ENCODE data around the gene RHBDD1.
"Not testable (repeated sequence)": the region's sequence is repeated elsewhere in the genome, so short reads cannot be mapped to it uniquely, and the experiment has no call there.

The RHBDD1 gene

DNA sequence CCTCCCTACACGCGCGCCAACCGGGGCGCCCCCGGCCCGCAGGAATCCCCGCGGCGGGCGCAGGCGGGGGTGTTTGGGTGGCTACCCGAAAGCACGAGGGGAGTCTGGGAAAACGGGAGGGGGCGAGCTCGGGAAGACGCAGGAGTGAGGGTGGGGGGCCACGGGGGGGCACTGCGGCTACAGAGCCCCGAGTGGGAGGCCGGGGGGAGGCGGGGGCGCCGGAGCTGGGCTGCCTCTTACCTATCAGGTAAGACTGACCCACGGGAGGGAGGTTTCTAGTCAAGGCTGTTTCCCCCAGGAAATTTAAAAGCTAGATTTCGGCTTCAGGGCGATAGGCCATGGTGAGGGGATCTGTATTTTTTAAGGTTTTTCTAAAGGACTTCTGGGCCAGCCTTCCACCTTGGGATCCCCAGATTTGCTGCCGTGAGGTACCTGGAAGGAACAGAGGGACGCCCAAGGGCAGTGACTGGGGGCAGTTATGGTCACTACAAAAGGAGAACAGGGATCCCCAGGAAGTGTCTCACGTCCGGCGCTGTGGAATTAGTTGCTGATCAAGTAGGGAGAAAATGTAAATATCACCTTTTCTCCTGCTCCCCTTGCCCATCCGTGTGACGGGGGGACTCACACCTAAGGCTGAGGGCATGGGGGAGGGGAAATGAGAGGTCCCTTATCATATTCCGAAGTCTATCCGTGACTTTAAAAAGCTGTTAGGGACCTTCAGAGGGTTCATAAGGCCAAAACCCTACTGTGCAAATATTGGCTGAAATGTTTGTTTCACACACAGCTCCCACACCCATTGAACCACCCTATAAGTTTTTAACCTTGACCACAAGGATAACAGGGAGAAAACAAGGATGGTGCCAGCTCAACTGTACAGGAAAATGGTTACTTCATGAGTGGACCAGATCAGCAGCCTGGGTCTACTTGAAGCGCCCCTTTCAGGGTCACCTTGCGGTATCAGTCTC, 35.6 kb upstream of the RHBDD1 start:
- DNase-seq, result peak; percentile 29

DNA sequence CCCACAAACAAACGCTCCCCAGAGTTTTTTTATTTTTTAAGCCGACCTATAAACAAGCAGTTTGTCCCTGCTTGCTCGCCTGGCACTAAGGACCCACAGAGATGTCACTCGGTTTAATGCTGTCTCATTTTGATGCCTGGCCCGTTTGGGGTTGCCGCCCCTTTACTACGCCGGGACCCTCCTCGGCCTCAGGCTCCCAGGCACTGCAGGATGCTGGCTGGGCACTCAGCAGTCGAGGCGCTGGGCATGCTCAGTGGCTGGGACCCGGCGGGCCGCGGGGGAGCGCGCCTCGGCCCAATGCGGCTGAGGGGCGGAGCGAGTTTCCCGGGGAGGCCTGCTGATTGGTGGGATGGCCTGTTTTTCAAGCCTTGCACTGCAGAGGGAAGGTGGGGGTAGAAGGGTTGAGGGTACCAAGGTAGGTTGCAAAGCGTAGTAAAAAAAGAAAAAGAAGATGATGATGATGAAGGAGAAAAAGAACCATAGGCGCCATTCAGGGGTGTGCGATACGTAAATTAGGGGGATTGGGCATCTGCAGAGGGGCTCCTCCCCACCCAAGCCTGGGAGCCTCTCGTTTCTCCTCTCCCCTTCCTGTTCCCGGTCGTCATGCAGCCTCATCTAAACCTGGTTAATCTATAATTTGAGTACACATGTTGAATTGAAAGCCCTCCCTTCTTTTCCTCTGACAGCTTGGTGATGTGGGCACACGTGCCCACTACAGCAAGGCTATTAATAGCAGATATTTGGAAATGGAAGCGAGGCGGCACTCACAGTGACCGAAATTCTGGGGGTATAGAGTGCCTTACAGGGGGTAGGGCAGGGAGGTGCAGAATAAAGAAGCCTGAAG, 34.7 kb upstream of the RHBDD1 start:
- peak; percentile 90 for DNase-seq

DNA sequence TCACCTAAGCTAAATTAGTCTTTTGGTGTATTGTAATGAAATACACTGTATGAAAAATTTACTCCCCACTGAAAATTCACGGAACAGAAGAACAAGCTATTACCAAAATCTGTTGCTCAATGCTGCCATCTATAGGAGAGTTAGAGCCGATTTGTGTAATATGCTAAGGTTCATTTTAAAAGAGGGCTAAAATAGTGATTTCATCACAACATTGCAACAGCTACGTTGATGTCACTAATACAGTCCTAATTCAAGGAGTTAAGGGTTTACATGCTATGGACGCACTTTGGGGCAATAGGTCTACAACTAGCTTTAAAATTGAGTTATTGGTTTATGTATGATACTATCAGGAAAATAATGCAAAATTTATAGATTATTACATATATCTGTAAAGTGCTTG, 33.3 kb upstream of the RHBDD1 start:
- no peak for DNase-seq

DNA sequence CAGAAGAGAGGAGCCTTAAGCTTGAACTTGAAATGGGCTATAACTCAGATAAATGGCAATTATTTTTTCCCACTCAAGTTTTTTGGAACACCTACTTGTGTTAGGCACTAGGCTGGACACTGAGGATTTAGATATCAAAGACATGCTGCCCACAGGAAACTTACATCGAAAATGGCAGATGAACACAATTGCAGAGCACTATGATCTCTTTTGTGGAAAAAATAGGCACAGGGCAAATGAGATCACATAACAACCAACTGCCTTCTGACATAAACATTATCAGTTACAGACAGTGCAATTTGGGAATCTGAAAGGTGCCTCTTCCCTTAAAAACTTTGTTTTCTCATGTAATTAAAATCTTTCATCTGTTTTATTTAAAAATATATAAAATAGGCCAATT, 32.4 kb upstream of the RHBDD1 start:
- no peak for DNase-seq

DNA sequence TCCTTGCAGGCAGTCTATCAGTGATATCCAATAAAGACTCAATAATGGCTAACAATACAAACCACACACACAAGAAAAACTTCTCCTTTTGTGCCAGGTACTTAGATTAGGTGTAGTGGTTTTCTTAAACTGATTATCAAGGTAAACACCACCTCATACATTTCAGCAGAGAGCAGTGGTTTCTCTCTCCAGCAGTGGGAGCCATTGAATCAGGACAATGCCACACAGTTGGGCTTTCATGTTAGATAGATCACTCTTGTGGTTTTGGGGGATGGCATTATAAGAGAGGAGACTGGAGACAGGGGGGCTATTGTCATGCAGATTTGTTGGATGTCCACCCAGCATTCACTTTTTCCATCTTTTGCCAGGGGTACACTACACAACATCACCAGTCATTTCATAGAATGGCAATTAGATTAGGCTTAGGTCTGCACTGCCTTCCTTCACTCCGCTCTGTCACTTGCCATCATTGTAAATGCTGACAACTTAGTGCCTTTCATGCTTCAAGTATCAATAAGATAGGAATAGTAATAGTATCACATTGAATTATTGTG, 22.6 kb upstream of the RHBDD1 start:
- no peak for DNase-seq

DNA sequence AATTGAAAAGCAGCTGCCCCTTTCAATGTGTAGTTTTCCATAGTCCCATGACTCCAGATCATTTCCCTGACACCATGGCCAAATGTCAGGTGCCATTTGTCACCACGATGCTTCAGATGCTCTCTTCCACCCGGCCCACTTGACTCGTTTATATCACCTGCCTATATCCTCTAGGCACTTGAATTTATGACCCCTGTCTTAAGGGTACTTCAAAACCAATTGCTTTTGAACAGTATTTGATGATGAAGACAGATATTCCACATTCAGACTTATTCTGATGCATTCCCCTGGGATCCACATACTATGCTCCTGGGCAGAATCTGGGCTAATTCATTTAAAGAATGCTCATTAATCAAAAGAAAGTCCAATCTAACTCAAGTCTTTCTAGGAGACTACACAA, 16.9 kb upstream of the RHBDD1 start:
- DNase-seq, result no peak

DNA sequence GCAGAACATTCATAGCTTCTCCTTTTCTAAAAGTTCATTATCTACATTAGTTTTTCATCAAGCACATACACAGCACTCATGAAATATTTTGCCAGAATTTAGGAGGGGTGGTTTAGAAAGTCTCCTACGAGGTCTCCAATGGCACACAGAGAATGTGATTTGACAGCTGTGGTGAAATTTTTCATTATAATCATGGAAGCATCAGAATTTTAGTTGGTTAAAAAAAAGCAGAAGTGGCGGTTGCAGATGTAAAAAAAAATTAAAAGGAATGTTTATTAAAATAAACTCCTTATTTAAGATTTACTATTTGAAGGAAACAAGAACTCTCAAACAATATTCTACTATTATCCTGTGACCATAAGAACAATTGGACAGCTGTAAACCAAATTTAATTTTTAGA, 10.8 kb upstream of the RHBDD1 start:
- no peak for DNase-seq

DNA sequence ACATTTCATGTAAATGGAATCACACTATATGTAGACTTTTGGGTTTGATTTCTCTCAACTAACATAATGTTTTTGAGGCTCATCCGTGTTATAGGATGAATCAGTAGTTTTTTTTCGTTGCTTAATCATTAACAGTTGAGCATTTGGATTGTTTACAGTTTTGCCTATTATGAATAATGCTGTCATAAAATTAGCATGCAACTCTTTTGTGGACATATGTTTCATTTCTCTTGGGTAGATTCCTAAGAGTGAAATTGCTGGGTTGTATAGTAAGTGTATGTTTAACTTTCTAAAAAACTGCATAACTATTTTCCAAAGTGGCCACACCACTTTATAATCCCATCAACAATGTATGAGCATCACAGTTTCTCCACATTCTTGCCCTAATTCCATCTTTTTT, 7.7 kb upstream of the RHBDD1 start:
- DNase-seq, result no peak

DNA sequence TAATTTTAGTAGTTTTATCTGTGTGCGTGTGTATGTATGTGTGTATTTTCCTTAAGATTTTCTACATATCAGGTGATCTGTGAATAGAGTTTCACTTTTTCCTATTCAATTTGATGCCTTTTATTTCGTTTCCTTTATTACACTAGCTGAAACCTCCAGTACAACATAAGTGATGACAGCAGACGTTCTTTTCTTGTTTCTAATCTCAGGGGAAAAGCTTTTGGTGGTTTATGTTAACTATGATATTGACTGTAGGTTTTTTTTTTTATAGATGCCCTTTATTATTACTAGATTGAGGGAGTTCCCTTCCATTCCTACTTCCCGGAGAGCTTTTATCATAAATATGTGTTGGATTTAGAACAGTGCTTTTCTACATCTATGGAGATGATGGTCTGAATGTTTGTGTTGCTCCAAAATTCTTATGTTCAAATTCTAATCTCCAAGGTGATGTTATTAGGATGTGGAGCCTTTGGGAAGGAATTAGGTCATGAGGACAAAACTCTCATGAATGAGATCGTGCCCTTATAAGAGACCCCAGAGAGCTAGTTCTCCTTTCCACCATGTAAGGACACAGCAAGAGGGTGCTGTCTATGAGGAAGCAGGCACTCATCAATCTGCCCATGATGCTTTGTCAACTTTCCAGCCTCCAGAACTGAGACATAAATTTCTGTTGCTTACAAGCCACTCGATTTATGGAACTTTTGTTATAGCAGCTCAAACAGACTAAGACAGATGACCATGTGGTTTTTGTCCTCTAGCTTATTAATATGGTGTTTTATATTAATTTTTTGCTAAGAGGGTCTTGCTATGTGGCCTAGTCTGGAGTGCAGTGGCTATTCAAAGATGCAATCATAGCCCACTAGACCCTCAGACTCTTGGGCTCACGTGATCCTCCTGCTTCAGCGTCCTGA, 5.9 kb upstream of the RHBDD1 start:
- no peak for DNase-seq

DNA sequence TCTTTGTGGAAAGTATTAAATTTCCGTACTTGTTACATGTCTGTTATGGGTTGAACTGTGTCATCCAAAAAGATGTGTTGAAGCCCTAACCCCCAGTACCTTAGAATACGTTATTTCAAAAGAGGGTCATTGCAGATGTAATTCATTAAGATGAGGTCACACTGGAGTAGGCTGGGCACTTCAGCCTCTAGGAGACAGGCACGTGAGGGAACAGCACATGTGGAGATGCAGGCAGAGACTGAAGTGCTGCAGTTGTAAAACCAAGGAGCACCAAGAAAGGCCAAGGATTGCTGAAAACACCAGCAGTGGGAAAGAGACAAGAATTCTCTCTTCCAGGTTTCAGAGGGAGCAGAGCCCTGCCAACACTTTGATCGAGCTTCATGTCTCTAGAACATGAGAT, 4.6 kb upstream of the RHBDD1 start:
- DNase-seq, result no peak

DNA sequence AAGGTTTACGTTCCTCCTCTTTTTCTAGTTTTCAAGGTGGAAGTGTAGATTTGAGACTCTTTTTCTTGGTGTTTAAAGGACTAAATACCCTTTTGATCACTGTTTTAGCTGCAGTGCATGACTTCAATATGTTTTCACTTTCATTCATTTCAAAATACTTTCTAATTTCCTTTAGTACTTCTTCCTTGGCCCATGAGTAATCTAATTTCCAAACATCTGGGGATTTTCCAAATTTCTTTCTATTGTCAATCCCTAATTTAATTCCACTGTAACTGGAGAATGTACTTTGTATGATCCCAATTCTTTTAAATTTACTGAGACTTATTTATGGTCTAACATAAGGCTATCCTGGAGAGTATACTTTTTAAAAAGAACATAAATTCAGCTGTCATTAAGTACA, 3.8 kb upstream of the RHBDD1 start:
- DNase-seq, result no peak

DNA sequence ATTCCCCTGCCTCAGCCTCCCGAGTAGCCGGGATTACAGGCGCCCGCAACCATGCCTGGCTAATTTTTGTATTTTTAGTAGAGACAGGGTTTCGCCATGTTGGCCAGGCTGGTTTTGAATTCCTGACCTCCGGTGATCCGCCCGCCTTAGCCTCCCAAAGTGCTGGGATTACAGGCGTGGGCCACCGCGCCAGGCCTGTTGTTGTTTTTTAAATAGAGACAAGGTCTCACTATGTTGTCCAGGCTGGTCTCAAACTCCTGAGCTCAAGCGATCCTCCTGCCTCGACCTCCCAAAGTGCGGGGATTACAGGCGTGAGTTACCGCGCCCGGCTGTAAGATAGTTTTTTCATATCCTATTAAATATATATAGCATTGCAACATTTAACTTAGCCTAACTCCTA, 974 bp upstream of the RHBDD1 start:
- not testable (repeated sequence) for DNase-seq

DNA sequence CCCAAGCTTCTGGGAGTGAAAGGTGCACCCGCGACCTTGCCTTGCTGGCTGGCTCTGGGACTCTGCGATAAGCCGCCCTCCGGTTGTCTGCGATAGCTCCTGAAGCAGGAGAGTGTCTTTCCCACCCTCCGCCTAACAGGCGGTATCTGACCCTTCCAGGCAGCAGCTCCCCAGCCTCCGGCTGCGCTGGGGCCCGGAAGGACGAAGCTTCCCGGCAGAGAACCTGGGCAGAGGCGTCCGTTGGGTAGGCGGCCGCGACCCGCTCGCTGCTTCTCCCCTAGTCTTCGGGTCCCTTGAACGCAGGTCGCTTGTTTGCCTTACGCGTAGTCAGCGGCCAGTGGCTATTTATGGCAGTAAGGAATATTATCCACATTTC, 446 bp upstream of the RHBDD1 start:
- DNase-seq, result no peak

DNA sequence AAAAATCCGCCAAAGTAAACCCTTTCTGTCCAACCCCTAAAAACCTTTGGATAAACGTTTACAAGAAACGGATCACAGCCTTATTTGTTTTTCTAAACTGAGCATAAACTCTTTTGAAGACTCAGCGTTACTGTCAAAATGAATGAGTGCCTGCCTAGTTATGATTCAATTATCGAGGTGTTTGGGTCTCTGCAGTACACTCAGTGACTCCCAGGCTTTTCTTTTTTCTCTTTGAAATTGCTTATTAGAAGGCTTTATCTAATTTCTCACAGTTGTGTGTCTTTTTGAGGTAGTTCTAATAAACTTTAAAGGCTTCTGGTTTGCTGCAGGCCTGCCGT, 663 bp downstream of the RHBDD1 start:
- no peak for DNase-seq

DNA sequence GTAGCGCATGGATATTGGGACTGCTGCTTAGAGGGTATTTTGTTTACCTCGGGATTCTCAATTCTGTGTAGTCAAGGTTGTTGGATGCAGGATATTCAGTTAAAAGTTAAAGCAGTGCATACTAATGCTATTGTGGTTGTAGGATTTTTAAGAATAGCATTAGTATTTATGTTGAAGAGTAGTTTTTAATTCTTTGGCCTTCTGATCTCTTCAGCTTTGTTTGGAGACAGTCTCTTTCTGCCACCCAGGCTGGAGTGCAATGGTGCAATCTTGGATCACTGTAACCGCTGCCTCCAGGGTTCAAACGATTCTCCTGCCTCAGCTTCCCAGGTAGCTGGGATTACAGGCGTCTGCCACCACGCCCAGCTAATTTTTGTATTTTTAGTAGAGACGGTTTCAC, 1.5 kb downstream of the RHBDD1 start:
- no peak for DNase-seq

DNA sequence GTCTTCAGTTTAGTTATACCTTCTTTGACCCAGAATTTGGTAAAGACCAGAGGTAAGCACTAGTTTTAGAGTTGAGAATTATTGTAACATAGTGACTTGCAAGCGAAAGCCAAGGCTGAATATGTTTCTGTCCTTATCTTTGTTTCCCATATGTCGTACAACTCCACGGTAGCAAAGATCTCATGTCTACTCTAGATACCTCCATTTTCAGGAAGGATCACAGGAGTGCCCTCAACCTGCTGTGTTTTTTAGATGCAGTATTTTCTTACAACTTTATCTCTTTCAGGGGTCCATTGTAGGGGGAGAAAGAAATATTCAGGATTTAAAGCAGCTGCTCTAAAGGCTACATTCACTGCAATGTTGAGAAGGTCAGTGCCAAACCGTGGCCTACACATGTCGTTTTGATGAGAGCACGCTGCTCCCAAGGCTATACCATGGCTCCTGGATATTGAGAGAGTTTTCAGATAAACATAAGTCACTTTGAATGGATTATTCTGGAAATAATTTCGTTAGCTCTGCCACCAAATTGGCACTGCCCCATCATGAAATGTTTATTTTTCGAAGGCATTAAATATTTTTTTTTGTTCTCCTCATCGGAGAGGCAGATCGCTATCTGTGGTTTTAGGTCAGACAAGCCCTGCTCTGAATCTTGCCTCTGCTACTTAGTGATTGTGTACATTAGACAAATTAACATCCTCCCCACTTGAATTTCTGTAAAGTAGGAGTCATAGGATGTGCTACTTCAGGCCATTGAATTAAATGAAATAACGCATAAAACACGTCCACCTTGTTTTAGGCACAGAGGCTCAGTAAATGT, 2.1 kb downstream of the RHBDD1 start:
- no peak for DNase-seq

DNA sequence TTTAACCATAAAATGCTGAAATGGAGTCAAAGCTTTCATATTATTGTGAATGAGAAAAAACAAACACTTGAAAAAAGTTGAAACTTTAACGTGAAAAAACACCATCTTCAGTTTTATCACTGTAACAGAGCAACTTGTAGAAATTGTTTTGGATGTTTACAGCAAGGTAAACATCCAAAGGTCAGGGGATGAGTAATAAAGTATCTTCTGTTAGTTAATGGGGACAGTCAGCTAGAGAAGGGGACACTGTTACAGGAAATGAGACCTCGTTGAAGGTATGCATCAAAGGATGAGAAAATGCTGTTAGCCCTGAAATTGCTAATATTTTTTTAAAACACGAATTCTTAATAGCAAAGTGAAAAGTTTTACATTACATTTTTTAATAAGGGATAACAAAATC, 2.9 kb downstream of the RHBDD1 start:
- DNase-seq, result no peak

DNA sequence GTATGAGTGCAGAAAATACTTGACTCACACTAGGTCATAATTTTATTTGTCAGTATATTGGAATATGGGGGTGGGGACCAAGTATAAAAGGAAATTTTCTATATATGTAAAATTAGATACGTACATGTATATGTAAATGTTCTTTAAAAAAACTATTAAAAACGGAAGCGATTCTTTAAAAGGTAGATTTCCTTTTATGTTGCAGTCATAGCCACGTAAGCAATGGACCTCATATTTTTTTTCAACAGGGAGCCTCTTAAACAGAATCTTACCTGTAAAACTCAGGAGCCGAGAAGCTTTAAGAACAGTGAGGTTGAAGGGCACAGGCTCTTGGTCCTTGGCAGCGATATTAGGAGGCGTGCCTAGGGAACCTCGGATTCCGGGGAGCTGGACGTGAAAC, 3.3 kb downstream of the RHBDD1 start:
- DNase-seq, result no peak

DNA sequence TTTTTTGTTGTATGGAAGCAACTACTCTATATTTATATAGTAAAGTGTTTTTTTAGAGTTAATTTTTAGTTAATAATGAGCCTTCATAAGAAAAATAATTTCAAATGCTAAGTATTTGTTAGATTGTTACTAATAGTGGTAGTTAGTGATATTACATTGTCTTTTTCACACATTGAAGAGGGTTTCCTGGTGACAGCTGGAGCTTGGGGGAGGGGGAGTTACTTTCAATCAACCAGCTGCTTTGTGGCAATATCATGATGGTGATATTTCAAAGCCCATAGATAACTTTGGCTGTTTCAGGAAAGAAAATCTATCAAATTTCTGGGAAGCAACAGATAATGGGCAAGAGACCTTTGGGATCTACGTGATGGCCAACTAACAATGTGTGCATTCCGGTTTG, 4.1 kb downstream of the RHBDD1 start:
- no peak for DNase-seq

DNA sequence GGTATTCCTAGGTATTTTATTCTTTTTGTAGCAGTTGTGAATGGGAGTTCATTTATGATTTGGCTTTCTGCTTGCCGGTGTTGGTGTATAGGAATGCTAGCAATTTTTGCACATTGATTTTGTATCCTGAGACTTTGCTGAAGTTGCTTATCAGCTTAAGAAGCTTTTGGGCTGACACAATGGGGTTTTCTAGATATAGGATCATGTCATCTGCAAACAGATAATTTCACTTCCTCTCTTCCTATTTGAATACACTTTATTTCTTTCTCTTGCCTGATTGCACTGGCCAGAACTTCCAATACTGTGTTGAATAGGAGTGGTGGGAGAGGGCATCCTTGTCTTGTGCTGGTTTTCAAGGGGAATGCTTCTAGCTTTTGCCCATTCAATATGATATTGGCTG, 7.1 kb downstream of the RHBDD1 start:
- DNase-seq, result not testable (repeated sequence)

DNA sequence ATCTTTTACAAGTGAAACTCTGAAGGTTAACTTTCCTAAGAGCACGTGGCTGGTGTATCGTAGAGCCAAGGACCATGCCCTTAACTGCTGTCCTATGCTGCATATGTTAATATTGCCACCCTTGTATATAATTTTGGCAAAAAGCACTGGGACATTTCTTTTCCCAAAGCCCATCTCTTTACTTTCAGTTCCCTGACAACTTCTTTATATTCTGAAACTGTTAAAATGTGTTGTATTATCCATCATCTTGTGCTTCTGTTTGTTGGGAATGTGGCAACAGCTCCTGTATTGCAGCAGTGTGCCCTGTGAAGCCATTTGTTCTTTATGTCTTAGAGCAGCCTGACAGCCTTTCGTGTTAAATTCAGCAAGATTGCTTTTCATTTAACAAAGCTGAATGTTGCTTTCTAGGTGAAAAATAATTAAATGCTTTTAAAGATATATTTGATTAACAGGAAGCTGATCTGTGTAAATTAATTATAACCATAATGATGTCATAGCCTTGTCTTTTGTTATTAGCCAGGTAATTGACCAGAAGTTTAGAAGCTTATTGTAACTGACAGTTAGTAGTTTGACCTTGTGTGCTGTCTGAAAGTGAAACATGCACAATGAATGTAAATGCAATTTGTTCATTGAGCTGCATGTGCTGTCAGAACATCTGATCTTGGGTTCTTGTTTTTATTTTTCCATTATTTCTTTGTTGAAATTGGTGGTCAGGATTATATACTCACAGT, 9.7 kb downstream of the RHBDD1 start:
- DNase-seq, result no peak
